Germinal center (tissue), 1 donor: Measurements from ENCODE around the gene FOSL1.
"Not testable (repeated sequence)": the region's sequence is repeated elsewhere in the genome, so short reads cannot be mapped to it uniquely, and the experiment has no call there.

Source experiments
- DNase-seq: peaks from one replicate; pipeline ENCODE4 v3.0.0; 2012; ENCODE audit warnings: mixed read lengths, low spot score

The FOSL1 gene

DNA sequence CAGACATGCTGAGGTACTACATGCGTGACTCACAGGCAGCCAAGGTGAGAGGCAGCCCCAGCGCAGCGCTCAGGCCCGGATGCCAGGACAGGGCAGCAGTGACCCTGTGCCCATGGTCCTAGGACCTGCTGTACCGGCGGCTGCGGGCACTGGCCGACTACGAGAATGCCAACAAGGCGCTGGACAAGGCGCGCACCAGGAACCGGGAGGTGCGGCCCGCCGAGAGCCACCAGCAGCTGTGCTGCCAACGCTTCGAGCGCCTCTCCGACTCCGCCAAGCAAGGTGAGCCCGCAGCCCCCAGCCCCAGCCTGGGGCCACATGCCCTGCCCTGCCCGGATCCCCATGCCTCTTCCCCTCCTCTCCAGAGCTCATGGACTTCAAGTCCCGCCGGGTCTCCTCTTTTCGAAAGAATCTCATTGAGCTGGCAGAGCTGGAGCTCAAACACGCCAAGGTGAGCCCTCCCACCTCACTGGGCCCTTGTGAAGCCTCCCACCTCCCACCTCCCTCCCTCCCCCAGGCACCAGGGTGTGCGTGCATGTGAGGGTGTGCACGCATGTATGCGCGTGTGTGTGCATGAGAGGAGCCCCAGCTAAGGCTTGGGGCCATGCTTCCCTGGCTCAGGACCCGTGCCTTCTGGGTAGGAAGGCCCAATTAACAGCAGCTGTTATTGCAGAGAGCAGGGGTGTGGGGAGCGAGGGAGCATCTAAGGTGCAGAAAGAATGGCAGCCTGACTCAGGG lies 47.5 kb downstream of the FOSL1 start:
- no peak for DNase-seq

DNA sequence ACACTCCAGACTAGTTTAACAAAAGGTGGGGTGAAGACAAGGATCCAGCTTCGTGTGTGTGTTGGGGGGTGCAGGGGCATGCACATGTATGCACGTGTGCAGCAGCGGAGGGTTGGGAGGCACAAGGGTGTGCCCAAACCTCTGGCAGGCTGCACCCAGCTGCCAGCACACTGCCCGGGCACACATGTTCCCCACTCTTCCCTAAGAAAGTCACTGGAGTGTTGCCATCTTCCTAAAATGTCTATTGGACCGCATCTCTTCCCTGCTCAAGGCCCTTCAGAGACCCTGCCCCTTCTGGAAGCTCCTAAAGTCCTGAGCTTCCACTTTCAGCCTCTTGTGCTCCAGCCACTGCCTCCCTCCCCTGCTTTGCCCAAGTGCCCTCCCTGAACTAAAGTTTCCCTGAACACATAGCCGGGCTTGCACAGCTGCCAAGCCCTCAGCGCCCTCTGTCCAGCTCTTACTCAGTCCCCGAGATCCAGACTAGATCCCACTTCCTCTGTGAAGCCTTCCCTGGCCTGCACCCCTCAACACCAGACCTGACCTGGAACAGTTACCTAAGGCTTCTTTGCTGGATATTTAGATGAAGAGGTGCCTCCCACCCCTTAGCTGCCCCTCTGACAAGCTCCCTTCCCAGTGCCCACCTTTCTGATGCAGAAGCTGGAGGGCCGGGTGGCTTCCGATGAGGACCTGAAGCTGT lies 48.2 kb downstream of the FOSL1 start:
- DNase-seq = no peak

DNA sequence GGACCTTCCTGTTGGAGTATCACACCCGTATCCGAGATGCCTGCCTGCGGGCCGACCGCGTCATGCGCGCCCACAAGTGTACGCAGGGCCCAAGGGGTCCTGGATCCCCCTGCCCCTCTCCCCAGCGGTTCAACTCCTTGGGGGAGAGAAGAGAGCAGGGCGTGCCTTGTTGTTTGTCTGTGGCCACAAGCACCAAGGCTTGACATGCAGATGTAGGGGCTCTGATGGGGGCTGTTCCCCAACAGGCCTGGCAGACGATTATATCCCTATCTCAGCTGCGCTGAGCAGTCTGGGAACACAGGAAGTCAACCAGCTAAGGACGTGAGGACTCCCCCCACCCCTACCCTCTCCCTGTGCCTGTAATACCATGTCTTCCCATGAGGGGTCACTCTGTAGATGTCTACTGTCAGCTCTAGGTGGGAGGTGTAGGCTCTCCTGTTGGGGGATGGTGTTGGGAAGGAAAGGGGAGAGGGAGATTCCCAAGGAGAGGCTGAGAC lies 49.1 kb downstream of the FOSL1 start:
- peak; percentile 57 for DNase-seq

- no peak for DNase-seq
Observed at GRCh38 chr11:65850217-65851082, 49.7 kb downstream of the FOSL1 start.

DNA sequence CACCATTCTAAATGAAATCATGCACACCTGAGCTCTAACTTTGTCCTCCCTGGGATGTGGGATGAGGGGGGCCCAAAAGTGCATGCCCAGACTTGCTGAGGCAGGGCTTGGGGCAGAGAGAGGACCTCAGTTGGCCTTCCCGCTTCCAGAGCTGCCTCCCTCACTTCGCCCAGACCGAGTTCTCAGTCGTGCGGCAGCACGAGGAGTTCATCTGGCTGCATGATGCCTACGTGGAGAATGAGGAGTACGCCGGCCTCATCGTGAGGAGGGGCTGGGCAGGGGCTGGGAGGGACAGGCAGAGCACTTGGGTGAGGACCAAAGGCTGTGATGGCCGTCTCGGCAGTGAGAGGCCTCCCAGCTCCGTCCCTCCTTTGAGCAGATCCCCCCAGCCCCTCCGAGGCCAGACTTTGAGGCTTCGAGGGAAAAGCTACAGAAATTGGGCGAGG lies 50.4 kb downstream of the FOSL1 start:
- no peak for DNase-seq

DNA sequence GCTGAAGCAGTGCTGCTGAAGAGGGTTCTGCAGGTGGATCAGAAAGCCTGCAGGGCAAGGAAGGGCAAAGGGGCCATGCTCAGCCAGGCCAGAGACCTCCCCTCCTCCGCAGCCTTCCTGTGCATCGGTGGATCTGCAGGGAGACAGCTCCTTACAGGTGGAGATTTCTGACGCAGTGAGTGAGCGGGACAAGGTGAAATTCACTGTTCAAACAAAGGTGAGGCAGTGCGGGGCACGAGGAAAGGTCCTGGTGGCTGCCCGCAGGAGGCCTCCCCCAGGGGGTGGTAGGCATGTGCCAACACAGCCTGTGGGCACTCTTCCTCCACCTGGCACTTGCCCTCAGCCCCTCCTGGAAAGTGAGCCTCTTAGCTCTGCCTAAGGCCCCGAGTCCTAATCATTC lies 50.8 kb downstream of the FOSL1 start:
- no peak for DNase-seq

GRCh38 chr11:65848693-65849092 lies 51.5 kb downstream of the FOSL1 start:
- not testable (repeated sequence) for DNase-seq

DNA sequence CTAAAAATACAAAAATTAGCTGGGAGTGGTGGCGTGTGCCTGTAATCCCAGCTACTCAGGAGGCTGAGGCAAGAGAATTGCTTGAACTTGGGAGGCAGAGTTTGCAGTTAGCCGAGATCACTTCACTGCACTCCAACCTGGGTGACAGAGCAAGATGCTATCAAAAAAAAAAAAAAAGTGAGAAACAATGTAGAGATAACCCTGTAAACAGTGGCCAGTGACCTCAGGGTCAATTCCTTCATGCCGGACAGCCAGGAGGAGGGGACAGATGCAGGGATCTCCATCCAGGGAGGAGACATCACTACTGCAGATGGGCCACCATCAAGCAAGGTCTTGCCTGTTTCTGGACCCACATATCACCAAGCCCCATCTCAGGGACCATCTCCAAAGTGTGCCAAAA lies 52.4 kb downstream of the FOSL1 start:
- no peak for DNase-seq

DNA sequence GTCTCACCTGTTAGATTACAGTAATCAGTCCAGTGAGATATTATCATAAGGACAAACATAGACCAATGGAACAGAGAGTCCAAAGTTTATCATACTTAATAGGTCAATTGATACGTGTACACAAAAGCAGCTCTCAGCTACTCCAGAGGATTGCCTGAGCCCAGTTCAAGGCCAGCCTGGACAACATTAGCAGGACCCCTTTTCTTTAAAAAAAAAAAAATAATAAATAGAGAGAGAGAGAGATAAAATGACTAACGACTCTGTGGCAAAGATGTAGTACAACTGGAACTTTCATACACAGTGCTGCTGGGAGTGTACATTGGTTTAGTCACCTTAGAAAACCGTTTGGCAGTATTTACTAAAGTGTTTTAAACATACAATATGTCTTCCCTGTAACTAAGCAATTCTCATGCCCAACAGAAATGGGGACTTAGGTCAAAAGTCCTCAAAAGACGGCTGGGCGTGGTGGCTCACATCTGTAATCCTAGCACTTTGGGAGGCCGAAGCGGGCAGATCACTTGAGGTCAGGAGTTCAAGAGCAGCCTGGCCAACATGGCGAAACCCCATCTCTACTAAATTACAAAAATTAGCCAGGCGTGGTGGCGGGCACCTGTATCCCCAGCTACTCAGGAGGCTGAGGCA lies 55.8 kb downstream of the FOSL1 start:
- no peak for DNase-seq

DNA sequence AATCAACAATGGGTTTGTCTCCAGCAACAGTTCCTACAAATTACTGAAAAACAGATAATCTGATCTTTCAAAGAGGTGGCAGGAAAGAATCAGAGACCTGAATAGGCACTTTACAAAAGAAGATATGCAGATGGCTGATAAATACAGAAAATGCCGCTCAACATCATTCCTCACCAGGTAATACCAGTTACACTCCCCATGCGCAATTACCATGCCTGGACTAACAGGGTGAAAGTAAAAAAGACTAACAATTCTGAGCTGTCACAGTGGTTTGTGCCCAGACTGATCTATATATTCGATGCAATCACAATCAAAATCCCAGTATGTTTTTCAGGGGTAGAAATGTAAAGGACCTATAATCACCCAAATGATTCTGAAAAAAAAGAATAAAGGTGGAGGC lies 56.4 kb downstream of the FOSL1 start:
- no peak for DNase-seq

GRCh38 chr11:65842144-65842543 lies 58.0 kb downstream of the FOSL1 start:
- DNase-seq = no peak
